HCT116 (cell line): ENCODE measurements around the gene CACNA1C. TPM values are rescaled to one million over a fixed set of nuclear protein-coding genes. Genes with fewer than 3 reads are reported as not detected.

Source experiments
- ATAC-seq: fragments of 200-7000 bp; cut with Tn5 transposase; 2 replicates; pipeline ENCODE4 v1.9.1; 2020; ENCODE audit warnings: mild to moderate bottlenecking, moderate library complexity
- BruUV-seq: library from RNA; stranded (reverse); fragments of 400-500 nt; replicated peaks from 2 replicates; lab custom pipeline; 2021; lab: Mats Ljungman, UMichigan
- CTCF ChIA-PET: fragments of 300-600 bp; sonication (Branson Sonifier 250); formaldehyde crosslinking; loops from one replicate; lab custom pipeline; 2021; ENCODE audit warnings: antibody characterized with exemption; lab: Charles Lee
- POLR2A ChIA-PET: fragments of 300-600, 350-600 bp; sonication (Branson Sonifier 250); formaldehyde crosslinking; loops from one replicate; lab custom pipeline; 2021; ENCODE audit warnings: antibody characterized with exemption; lab: Charles Lee
- RAD21 ChIA-PET, 2 experiments: fragments of 300-600 bp; sonication (Branson Sonifier 250); formaldehyde crosslinking; loops; one replicate each; lab custom pipeline; 2023; ENCODE audit warnings: low total read pairs in 2 of 2; ENCODE audit not compliant: uncharacterized antibody in 2 of 2, unreplicated experiment in 2 of 2, low non-redundant PET in 1 of 2; lab: Charles Lee
- DNase-seq: peaks from one replicate; pipeline ENCODE4 v3.0.0-alpha.2; 2010; ENCODE audit warnings: low read depth, low spot score
- H2AFZ ChIP-seq: fragments of 200-600 bp; shearing (Covaris generic), sonication (generic); 2 replicates; pipeline ENCODE4 v1.6.1; 2017; ENCODE audit warnings: low read depth, mixed run types, mixed read lengths, antibody characterized with exemption, low read length; ENCODE audit not compliant: poor library complexity, severe bottlenecking
- H3K27ac ChIP-seq: 2 replicates; pipeline ENCODE4 v1.5.1; 2012; ENCODE audit warnings: low read depth, low read length
- H3K27me3 ChIP-seq: fragments of 200-600 bp; sonication (generic); 2 replicates; pipeline ENCODE4 v1.6.1; 2016; ENCODE audit warnings: mixed run types, low read length, mixed read lengths; ENCODE audit not compliant: insufficient read depth
- H3K36me3 ChIP-seq, 2 experiments: fragments of 200-500 bp in 1 of 2; fragments of 200-600 bp in 1 of 2; sonication (Bioruptor generic) in 1 of 2; sonication (generic) in 1 of 2; 2 replicates each; pipeline versions ENCODE4 v1.5.1 to v1.6.1; 2014 to 2016; ENCODE audit warnings: low read length in 2 of 2, inconsistent platforms in 1 of 2, mixed read lengths in 1 of 2, mixed run types in 1 of 2; ENCODE audit not compliant: insufficient read depth in 2 of 2, control insufficient read depth in 1 of 2
- H3K4me1 ChIP-seq, 2 experiments: fragments of 200-600 bp in 1 of 2; sonication (generic) in 1 of 2; 2 replicates each; pipeline versions ENCODE4 v1.5.1 to v1.6.1; 2012 to 2017; ENCODE audit warnings: low read length in 2 of 2, inconsistent platforms in 1 of 2, mild to moderate bottlenecking in 1 of 2, mixed read lengths in 1 of 2, mixed run types in 1 of 2, moderate library complexity in 1 of 2; ENCODE audit not compliant: insufficient read depth in 2 of 2, control insufficient read depth in 1 of 2
- H3K4me2 ChIP-seq: fragments of 200-600 bp; sonication (generic); 2 replicates; pipeline ENCODE4 v1.6.1; 2017; ENCODE audit warnings: mixed run types, low read length, mixed read lengths
- H3K4me3 ChIP-seq, 2 experiments: fragments of 200-600 bp in 1 of 2; sonication (generic) in 1 of 2; replicated peaks in 1 of 2; 2 replicates each; pipeline ENCODE4 v1.5.1; 2011 to 2016; ENCODE audit warnings: low read length in 2 of 2, control low read depth in 1 of 2, low read depth in 1 of 2, mild to moderate bottlenecking in 1 of 2, mixed read lengths in 1 of 2, mixed run types in 1 of 2
- H3K79me2 ChIP-seq: fragments of 200-600 bp; sonication (generic); 2 replicates; pipeline ENCODE4 v1.6.1; 2017; ENCODE audit warnings: mild to moderate bottlenecking, mixed run types, low read length, moderate library complexity, mixed read lengths; ENCODE audit not compliant: insufficient read depth
- H3K9ac ChIP-seq: fragments of 200-600 bp; sonication (generic); 2 replicates; pipeline ENCODE4 v1.6.1; 2016; ENCODE audit warnings: low read length, mixed read lengths
- H3K9me2 ChIP-seq: fragments of 200-600 bp; sonication (generic), shearing (Covaris generic); 2 replicates; pipeline ENCODE4 v1.6.1; 2017; ENCODE audit warnings: mixed run types, mild to moderate bottlenecking, moderate library complexity; ENCODE audit not compliant: insufficient read depth
- H3K9me3 ChIP-seq, 2 experiments: fragments of 200-500 bp in 1 of 2; fragments of 200-600 bp in 1 of 2; sonication (Bioruptor generic) in 1 of 2; sonication (generic) in 1 of 2; 2 replicates each; pipeline ENCODE4 v1.6.1; 2014 to 2017; ENCODE audit warnings: low read length in 2 of 2, mixed read lengths in 2 of 2, inconsistent platforms in 1 of 2, low read depth in 1 of 2, mild to moderate bottlenecking in 1 of 2, mixed run types in 1 of 2, moderate library complexity in 1 of 2; ENCODE audit not compliant: control insufficient read depth in 1 of 2, insufficient read depth in 1 of 2
- H4K20me1 ChIP-seq: fragments of 200-600 bp; sonication (generic), shearing (Covaris generic); 2 replicates; pipeline ENCODE4 v1.6.1; 2017; ENCODE audit warnings: mixed run types, mild to moderate bottlenecking, moderate library complexity; ENCODE audit not compliant: insufficient read depth
- ELF1 ChIP-seq: IDR thresholded peaks from 2 replicates; pipeline ENCODE4 v1.6.1; 2012; ENCODE audit warnings: low read depth, borderline replicate concordance
- EZH2 ChIP-seq: fragments of 200-600 bp; sonication (generic); IDR thresholded peaks from 2 replicates; pipeline ENCODE4 v1.6.1; 2017; ENCODE audit warnings: antibody characterized with exemption, mixed run types
- JUND ChIP-seq: IDR thresholded peaks from 2 replicates; pipeline ENCODE4 v1.6.1; 2012
- POLR2A ChIP-seq: IDR thresholded peaks from 2 replicates; pipeline ENCODE4 v1.7.0; 2011; ENCODE audit warnings: borderline replicate concordance; ENCODE audit not compliant: insufficient read depth, insufficient read length; ENCODE audit errors: extremely low read depth
- RAD21 ChIP-seq: IDR thresholded peaks from 2 replicates; pipeline ENCODE4 v1.6.1; 2012; ENCODE audit warnings: low read depth, mild to moderate bottlenecking
- REST ChIP-seq: IDR thresholded peaks from 2 replicates; pipeline ENCODE4 v1.6.1; 2012; ENCODE audit warnings: low read depth
- SP1 ChIP-seq: IDR thresholded peaks from 2 replicates; pipeline ENCODE4 v1.6.1; 2012; ENCODE audit warnings: low read depth
- TCF7L2 ChIP-seq: IDR thresholded peaks from 2 replicates; pipeline ENCODE4 v1.7.0; 2011; ENCODE audit warnings: borderline replicate concordance, inconsistent platforms; ENCODE audit not compliant: insufficient read depth, insufficient read length; ENCODE audit errors: extremely low read depth
- YY1 ChIP-seq: IDR thresholded peaks from 2 replicates; pipeline ENCODE4 v1.6.1; 2011; ENCODE audit warnings: low read length, low read depth, moderate library complexity, mild to moderate bottlenecking; ENCODE audit not compliant: insufficient replicate concordance; ENCODE audit errors: extremely low read depth
- ZFX ChIP-seq: fragments of 450-650 bp; IDR thresholded peaks from 2 replicates; pipeline ENCODE4 v1.6.1; 2017
- ZNF274 ChIP-seq: fragments of 200-500 bp; sonication (Bioruptor generic); IDR thresholded peaks from 2 replicates; pipeline ENCODE4 v1.6.1; 2014; ENCODE audit warnings: mild to moderate bottlenecking, low read depth, low read length, inconsistent platforms
- intact Hi-C: fragments of 100-400 bp; cut with micrococcal nuclease; formaldehyde crosslinking; loops from 2 replicates; pipeline ENCODE4 v1.10.0; 2022
- total RNA-seq: library from RNA; stranded (reverse); gene quantifications from one replicate; pipeline ENCODE4 v1.2.1, GENCODE V29; 2021; ENCODE audit not compliant: unreplicated experiment
- TF ChIP-seq, protein P1 (sequence below): IDR thresholded peaks from 2 replicates; pipeline ENCODE4 v1.6.1; 2012

Gene CACNA1C
- total RNA-seq, 1 experiment from 2014 or later: 0.05 TPM

GRCh38 chr12:2451025-2451424, 398.2 kb downstream of the CACNA1C start:
- Histone ChIP-seq H3K4me1 (no peaks in the 10 kb centered on the region), H3K4me2 (no peak overlapping the region), H3K9me2 (no peaks in the 10 kb centered on the region), H3K9ac (no peak overlapping the region), H3K36me3 (no peaks in the 10 kb centered on the region), H2AFZ (no peak overlapping the region), H3K79me2 (no peaks in the 10 kb centered on the region), H3K27me3 (peaks cover 3% of the 10 kb centered on the region; the same call in 1 of the 2 replicates), H3K9me3 (no peaks in the 10 kb centered on the region), H3K27ac (no peak overlapping the region), H4K20me1 (no peaks in the 10 kb centered on the region), H3K4me3 (no peak overlapping the region)
- no peak for DNase-seq
- POLR2A ChIA-PET: no interaction called here
- no peak for ATAC-seq
- CTCF ChIA-PET: no interaction called here
- intact Hi-C loops: no loop called here
- RAD21 ChIA-PET: no interaction called here
- TF ChIP-seq POLR2A: no peak
- no peak for TF ChIP-seq REST
- TF ChIP-seq, protein P1, sequence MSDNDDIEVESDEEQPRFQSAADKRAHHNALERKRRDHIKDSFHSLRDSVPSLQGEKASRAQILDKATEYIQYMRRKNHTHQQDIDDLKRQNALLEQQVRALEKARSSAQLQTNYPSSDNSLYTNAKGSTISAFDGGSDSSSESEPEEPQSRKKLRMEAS: no peak
- no peak for TF ChIP-seq SP1
- no peak for TF ChIP-seq YY1
- no peak for TF ChIP-seq TCF7L2
- no peak for TF ChIP-seq ZNF274
- no peak for TF ChIP-seq ELF1
- no peak for TF ChIP-seq JUND
- no peak for TF ChIP-seq RAD21
- no peak for TF ChIP-seq ZFX
- no peak for TF ChIP-seq EZH2
- BruUV-seq: no TSS peak
